H9 (cell line): ENCODE measurements around the gene PCGF5. TPM values are rescaled to one million over a fixed set of nuclear protein-coding genes. Genes with fewer than 3 reads are reported as not detected.

Experiments
- DNase-seq: peaks from one replicate; pipeline ENCODE4 v3.0.0-alpha.2; 2017
- H2AFZ ChIP-seq: one replicate; pipeline ENCODE4 v1.6.1; 2013; ENCODE audit warnings: mild to moderate bottlenecking, low read length, control low read depth, moderate library complexity
- H2AK5ac ChIP-seq: 2 replicates; pipeline ENCODE4 v1.6.1; 2013; ENCODE audit warnings: low read length, control low read depth, mixed read lengths; ENCODE audit not compliant: insufficient read length
- H2BK120ac ChIP-seq: one replicate; pipeline ENCODE4 v1.6.1; 2013; ENCODE audit warnings: low read depth, mild to moderate bottlenecking, low read length, control low read depth, inconsistent platforms; ENCODE audit not compliant: poor library complexity, severe bottlenecking
- H2BK12ac ChIP-seq: 2 replicates; pipeline ENCODE4 v1.6.1; 2013; ENCODE audit warnings: low read length, control low read depth, mixed read lengths, low read depth; ENCODE audit not compliant: insufficient read length
- H2BK15ac ChIP-seq: 2 replicates; pipeline ENCODE4 v1.6.1; 2013; ENCODE audit warnings: low read depth, low read length, control low read depth
- H2BK20ac ChIP-seq: one replicate; pipeline ENCODE4 v1.6.1; 2013; ENCODE audit warnings: low read depth, mild to moderate bottlenecking, low read length, control low read depth, inconsistent platforms; ENCODE audit not compliant: poor library complexity, severe bottlenecking
- H2BK5ac ChIP-seq: 2 replicates; pipeline ENCODE4 v1.6.1; 2013; ENCODE audit warnings: low read length, control low read depth, mixed read lengths; ENCODE audit not compliant: insufficient read length
- H3K14ac ChIP-seq: 2 replicates; pipeline ENCODE4 v1.6.1; 2013; ENCODE audit warnings: low read length, control low read depth; ENCODE audit not compliant: insufficient read depth
- H3K18ac ChIP-seq: 2 replicates; pipeline ENCODE4 v1.6.1; 2013; ENCODE audit warnings: low read depth, mild to moderate bottlenecking, mixed read lengths, low read length, control low read depth; ENCODE audit not compliant: insufficient read length
- H3K23ac ChIP-seq: 2 replicates; pipeline ENCODE4 v1.6.1; 2013; ENCODE audit warnings: low read length, control low read depth, mixed read lengths, low read depth; ENCODE audit not compliant: insufficient read length
- H3K23me2 ChIP-seq: 2 replicates; pipeline ENCODE4 v1.6.1; 2013; ENCODE audit warnings: low read depth, mild to moderate bottlenecking, mixed read lengths, low read length, control low read depth; ENCODE audit not compliant: insufficient read length, poor library complexity, severe bottlenecking
- H3K27ac ChIP-seq: 2 replicates; pipeline ENCODE4 v1.5.1; 2013; ENCODE audit warnings: low read length, control low read depth, mixed read lengths, low read depth; ENCODE audit not compliant: insufficient read length
- H3K27me3 ChIP-seq: 2 replicates; pipeline ENCODE4 v1.6.1; 2013; ENCODE audit warnings: low read length, control low read depth, inconsistent platforms; ENCODE audit not compliant: insufficient read depth
- H3K4ac ChIP-seq: 2 replicates; pipeline ENCODE4 v1.6.1; 2013; ENCODE audit warnings: low read depth, mild to moderate bottlenecking, control low read depth, inconsistent platforms, low read length, moderate library complexity
- H3K4me1 ChIP-seq: 2 replicates; pipeline ENCODE4 v1.6.1; 2013; ENCODE audit warnings: low read length, control low read depth, inconsistent platforms; ENCODE audit not compliant: insufficient read depth
- H3K4me2 ChIP-seq: 2 replicates; pipeline ENCODE4 v1.6.1; 2013; ENCODE audit warnings: low read length, control low read depth, mixed read lengths; ENCODE audit not compliant: insufficient read length, insufficient read depth
- H3K56ac ChIP-seq: 2 replicates; pipeline ENCODE4 v1.6.1; 2013; ENCODE audit warnings: low read depth, mild to moderate bottlenecking, mixed read lengths, low read length, control low read depth; ENCODE audit not compliant: insufficient read length
- H3K79me1 ChIP-seq: 2 replicates; pipeline ENCODE4 v1.6.1; 2013; ENCODE audit warnings: low read depth, mild to moderate bottlenecking, moderate library complexity, low read length, control low read depth, inconsistent platforms; ENCODE audit not compliant: insufficient read depth, poor library complexity, severe bottlenecking
- H3K79me2 ChIP-seq: 2 replicates; pipeline ENCODE4 v1.6.1; 2013; ENCODE audit warnings: low read length, control low read depth, inconsistent platforms; ENCODE audit not compliant: insufficient read depth
- H3K9ac ChIP-seq: 2 replicates; pipeline ENCODE4 v1.6.1; 2013; ENCODE audit warnings: low read length, control low read depth, mixed read lengths; ENCODE audit not compliant: insufficient read length; ENCODE audit errors: extremely low read depth
- H3K9me3 ChIP-seq: one replicate; pipeline ENCODE4 v1.6.1; 2013; ENCODE audit warnings: low read depth, low read length, inconsistent platforms; ENCODE audit not compliant: control insufficient read depth
- H3T11ph ChIP-seq: one replicate; pipeline ENCODE4 v1.6.1; 2013; ENCODE audit warnings: mild to moderate bottlenecking, low read length, control low read depth, inconsistent platforms
- H4K20me1 ChIP-seq: one replicate; pipeline ENCODE4 v1.6.1; 2013; ENCODE audit not compliant: control insufficient read depth, insufficient read length, insufficient read depth
- H4K5ac ChIP-seq: 2 replicates; pipeline ENCODE4 v1.6.1; 2013; ENCODE audit warnings: low read depth, mild to moderate bottlenecking, mixed read lengths, low read length, control low read depth; ENCODE audit not compliant: insufficient read length
- H4K8ac ChIP-seq: replicated peaks from 2 replicates; pipeline ENCODE4 v1.6.1; 2013; ENCODE audit warnings: low read length, control low read depth, mixed read lengths, low read depth; ENCODE audit not compliant: insufficient read length
- H4K91ac ChIP-seq: 2 replicates; pipeline ENCODE4 v1.6.1; 2013; ENCODE audit warnings: low read depth, mild to moderate bottlenecking, moderate library complexity, mixed read lengths, low read length, control low read depth; ENCODE audit not compliant: insufficient read length
- H3K27ac Mint-ChIP-seq, 3 experiments: 2 replicates in 2 of 3; 3 replicates in 1 of 3; pipeline ENCODE4 v1.8.0; 2020 to 2021; ENCODE audit warnings: mixed read lengths in 3 of 3, mild to moderate bottlenecking in 1 of 3, moderate library complexity in 1 of 3
- H3K27me3 Mint-ChIP-seq: 2 replicates; pipeline ENCODE4 v1.8.0; 2021; ENCODE audit warnings: low read depth, mild to moderate bottlenecking, moderate library complexity, mixed read lengths
- H3K36me3 Mint-ChIP-seq, 3 experiments: 2 replicates in 2 of 3; 3 replicates in 1 of 3; pipeline ENCODE4 v1.8.0; 2020 to 2021; ENCODE audit warnings: low read depth in 3 of 3, mixed read lengths in 3 of 3; ENCODE audit not compliant: insufficient read depth in 1 of 3
- H3K4me1 Mint-ChIP-seq, 2 experiments: 2 replicates each; pipeline ENCODE4 v1.8.0; 2020; ENCODE audit warnings: mixed read lengths in 2 of 2
- H3K4me3 Mint-ChIP-seq, 2 experiments: 2 replicates in 1 of 2; 3 replicates in 1 of 2; pipeline ENCODE4 v1.8.0; 2020 to 2021; ENCODE audit warnings: mild to moderate bottlenecking in 2 of 2, mixed read lengths in 2 of 2, moderate library complexity in 1 of 2
- H3K9me3 Mint-ChIP-seq, 2 experiments: 2 replicates in 1 of 2; 3 replicates in 1 of 2; pipeline ENCODE4 v1.8.0; 2020; ENCODE audit warnings: mild to moderate bottlenecking in 2 of 2, mixed read lengths in 2 of 2, moderate library complexity in 1 of 2
- WGBS: extraction: QIAGEN DNeasy Blood & Tissue Kit; methylation state at CpG from one replicate; pipeline ENCODE4 v1.1.7; 2013; ENCODE audit warnings: missing lambda C conversion rate, low lambda C conversion rate, mixed read lengths; ENCODE audit not compliant: insufficient read length; ENCODE audit errors: extremely low coverage; 5-methylcytosine and 5-hydroxymethylcytosine counted together
- total RNA-seq: library from RNA; stranded (reverse); gene quantifications from 2 replicates; pipeline ENCODE4 v1.2.1, GENCODE V29; 2021
- TF ChIP-seq, protein P1 (sequence below): fragments of 200-600 bp; sonication (generic); conservative IDR thresholded peaks from 3 replicates; pipeline ENCODE4 v1.8.0; 2021; ENCODE audit warnings: antibody characterized with exemption, mild to moderate bottlenecking

Gene PCGF5
- total RNA-seq, 1 experiment from 2014 or later: 6.9 TPM

DNA sequence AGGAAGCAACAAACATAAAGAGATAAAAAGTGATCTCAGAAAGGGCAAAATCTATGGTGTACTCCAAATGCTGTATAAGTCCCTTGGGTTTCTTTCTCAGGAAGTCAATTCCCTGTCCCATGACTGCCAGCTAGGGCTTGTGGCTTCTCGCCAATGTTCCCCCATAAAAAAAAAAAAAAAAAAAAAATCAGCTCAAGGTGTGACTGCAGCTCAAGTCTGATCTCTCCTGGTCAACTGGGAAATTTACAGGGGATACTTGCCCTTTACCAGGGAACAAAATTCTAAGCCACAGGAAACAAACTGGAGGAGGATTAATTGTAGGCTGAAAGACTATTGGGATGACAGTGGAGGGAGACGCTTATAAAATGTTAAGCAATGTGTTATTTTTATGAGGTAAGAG is 76.0 kb downstream of the PCGF5 start:
- H3K14ac ChIP-seq: no peak overlapping the region
- H3K79me2 ChIP-seq: no peaks in the 10 kb centered on the region
- no peak overlapping the region for H3K4ac ChIP-seq
- no peak overlapping the region for H3K23ac ChIP-seq
- H3K27ac Mint-ChIP-seq: no peak overlapping the region; a peak in 1 of 7 replicates
- peaks cover 5% of the 10 kb centered on the region for H3K27me3 Mint-ChIP-seq
- no peak overlapping the region for H2BK20ac ChIP-seq
- H2BK15ac ChIP-seq: no peak overlapping the region
- H4K20me1 ChIP-seq: no peaks in the 10 kb centered on the region
- DNase-seq: no peak
- peaks cover 9 to 11% of the 10 kb centered on the region in 2 experiments for H3K4me1 Mint-ChIP-seq
- H4K8ac ChIP-seq: no peak overlapping the region
- H3K79me1 ChIP-seq: no peaks in the 10 kb centered on the region
- H2AK5ac ChIP-seq: no peak overlapping the region
- no peaks in the 10 kb centered on the region; a peak in 1 of 5 replicates for H3K9me3 Mint-ChIP-seq
- H3K18ac ChIP-seq: no peak overlapping the region
- H4K91ac ChIP-seq: no peak overlapping the region
- H2BK12ac ChIP-seq: no peak overlapping the region
- no peaks in the 10 kb centered on the region for H3K27me3 ChIP-seq
- no peak overlapping the region for H2AFZ ChIP-seq
- TF ChIP-seq, protein P1, sequence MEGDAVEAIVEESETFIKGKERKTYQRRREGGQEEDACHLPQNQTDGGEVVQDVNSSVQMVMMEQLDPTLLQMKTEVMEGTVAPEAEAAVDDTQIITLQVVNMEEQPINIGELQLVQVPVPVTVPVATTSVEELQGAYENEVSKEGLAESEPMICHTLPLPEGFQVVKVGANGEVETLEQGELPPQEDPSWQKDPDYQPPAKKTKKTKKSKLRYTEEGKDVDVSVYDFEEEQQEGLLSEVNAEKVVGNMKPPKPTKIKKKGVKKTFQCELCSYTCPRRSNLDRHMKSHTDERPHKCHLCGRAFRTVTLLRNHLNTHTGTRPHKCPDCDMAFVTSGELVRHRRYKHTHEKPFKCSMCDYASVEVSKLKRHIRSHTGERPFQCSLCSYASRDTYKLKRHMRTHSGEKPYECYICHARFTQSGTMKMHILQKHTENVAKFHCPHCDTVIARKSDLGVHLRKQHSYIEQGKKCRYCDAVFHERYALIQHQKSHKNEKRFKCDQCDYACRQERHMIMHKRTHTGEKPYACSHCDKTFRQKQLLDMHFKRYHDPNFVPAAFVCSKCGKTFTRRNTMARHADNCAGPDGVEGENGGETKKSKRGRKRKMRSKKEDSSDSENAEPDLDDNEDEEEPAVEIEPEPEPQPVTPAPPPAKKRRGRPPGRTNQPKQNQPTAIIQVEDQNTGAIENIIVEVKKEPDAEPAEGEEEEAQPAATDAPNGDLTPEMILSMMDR: peak; percentile 63
- no peak overlapping the region for H3T11ph ChIP-seq
- no CpG with 5 or more reads among the region's 2 CpGs for WGBS
- H3K9ac ChIP-seq: no peak overlapping the region
- H3K56ac ChIP-seq: no peak overlapping the region
- no peak overlapping the region for H3K27ac ChIP-seq
- no peak overlapping the region for H3K4me2 ChIP-seq
- no peaks in the 10 kb centered on the region for H3K9me3 ChIP-seq
- no peaks in the 10 kb centered on the region; the same call in 1 of the 2 replicates for H3K4me1 ChIP-seq
- no peaks in the 10 kb centered on the region for H3K36me3 Mint-ChIP-seq
- H2BK120ac ChIP-seq: no peak overlapping the region
- no peaks in the 10 kb centered on the region for H3K23me2 ChIP-seq
- no peak overlapping the region for H2BK5ac ChIP-seq
- no peak overlapping the region for H3K4me3 Mint-ChIP-seq
- no peak overlapping the region for H4K5ac ChIP-seq
